ENCODE data around the gene ASIC1.

Gene ASIC1

GRCh38 chr12:50041062-50041860, 16.1 kb upstream of the ASIC1 start:
- DNase-seq (ENCODE audit: low read depth in 2 of 2): no peak

- no peak for DNase-seq (ENCODE audit: low read depth in 2 of 2)
Observed at GRCh38 chr12:50041962-50042361, 15.4 kb upstream of the ASIC1 start.

- no peak for DNase-seq (ENCODE audit: low read depth in 2 of 2)
Observed at GRCh38 chr12:50042693-50043092, 14.7 kb upstream of the ASIC1 start.

GRCh38 chr12:50043308-50043707, 14.1 kb upstream of the ASIC1 start:
- DNase-seq (ENCODE audit: low read depth in 2 of 2): no peak

GRCh38 chr12:50043854-50044253, 13.5 kb upstream of the ASIC1 start:
- no peak for DNase-seq (ENCODE audit: low read depth in 2 of 2)

GRCh38 chr12:50047693-50048250, 9.6 kb upstream of the ASIC1 start:
- DNase-seq (ENCODE audit: low read depth in 2 of 2): no peak

GRCh38 chr12:50049254-50050118, 7.9 kb upstream of the ASIC1 start:
- no peak for DNase-seq (ENCODE audit: low read depth in 2 of 2)

GRCh38 chr12:50050119-50050385, 7.3 kb upstream of the ASIC1 start:
- no peak for DNase-seq (ENCODE audit: low read depth in 2 of 2)

GRCh38 chr12:50050410-50051098, 6.8 kb upstream of the ASIC1 start:
- DNase-seq (ENCODE audit: low read depth in 2 of 2): no peak

- DNase-seq (ENCODE audit: low read depth in 2 of 2): no peak
Observed at GRCh38 chr12:50051101-50051806, 6.1 kb upstream of the ASIC1 start.

- no peak for DNase-seq (ENCODE audit: low read depth in 2 of 2)
Observed at GRCh38 chr12:50052544-50052943, 4.9 kb upstream of the ASIC1 start.

- DNase-seq (ENCODE audit: low read depth in 2 of 2): no peak
Observed at GRCh38 chr12:50052964-50053363, 4.4 kb upstream of the ASIC1 start.

- no peak for DNase-seq (ENCODE audit: low read depth in 2 of 2)
Observed at GRCh38 chr12:50053583-50053982, 3.8 kb upstream of the ASIC1 start.

- DNase-seq (ENCODE audit: low read depth in 2 of 2): peak; percentile 46 to 49
Observed at GRCh38 chr12:50055831-50056638, 1.4 kb upstream of the ASIC1 start.

GRCh38 chr12:50056639-50056976, 788 bp upstream of the ASIC1 start:
- DNase-seq (ENCODE audit: low read depth in 2 of 2): no peak

- no peak for DNase-seq (ENCODE audit: low read depth in 2 of 2)
Observed at GRCh38 chr12:50057896-50058670, 687 bp downstream of the ASIC1 start.

- no peak for DNase-seq (ENCODE audit: low read depth in 2 of 2)
Observed at GRCh38 chr12:50058743-50059312, 1.4 kb downstream of the ASIC1 start.

- peak in 1 of 2 experiments; percentile 46 for DNase-seq (ENCODE audit: low read depth in 2 of 2)
Observed at GRCh38 chr12:50059440-50060119, 2.2 kb downstream of the ASIC1 start.

GRCh38 chr12:50060120-50060468, 2.7 kb downstream of the ASIC1 start:
- DNase-seq (ENCODE audit: low read depth in 2 of 2): no peak

Data from stimulated activated CD4-positive, alpha-beta T cell treated with anti-CD3 and anti-CD28 coated beads, Interleukin-12 subunit alpha, Interleukin-12 subunit beta, amount 100 ng/mL, for 24 hours (primary cell).